Measurements from ENCODE around the gene DLX4.

- TF ChIP-seq JUN (CRISPR knock-in tag; IDR thresholded peaks at IDR 0.05) (no peak), CREM (CRISPR knock-in tag; IDR thresholded peaks at IDR 0.05) (no peak), CTCF (IDR thresholded peaks at IDR 0.05) (no peak), ZNF138 (CRISPR knock-in tag; conservative IDR thresholded peaks at IDR 0.05) (no peak), E2F5 (CRISPR knock-in tag; IDR thresholded peaks at IDR 0.05) (no peak), NFYB (CRISPR knock-in tag; conservative IDR thresholded peaks at IDR 0.05; ENCODE audit: low read depth) (no peak), ZNF532 (CRISPR knock-in tag; IDR thresholded peaks at IDR 0.05; ENCODE audit: borderline replicate concordance) (no peak), ZNF232 (CRISPR knock-in tag; IDR thresholded peaks at IDR 0.05) (no peak), CREB1 (CRISPR knock-in tag; IDR thresholded peaks at IDR 0.05) (no peak), PREB (CRISPR knock-in tag; IDR thresholded peaks at IDR 0.05; ENCODE audit: borderline replicate concordance) (no peak), ZNF281 (CRISPR knock-in tag; IDR thresholded peaks at IDR 0.05) (no peak), MLX (CRISPR knock-in tag; IDR thresholded peaks at IDR 0.05) (no peak), MAX (CRISPR knock-in tag; IDR thresholded peaks at IDR 0.05) (no peak), CBFB (CRISPR knock-in tag; IDR thresholded peaks at IDR 0.05; ENCODE audit: low read depth) (no peak)
Measured at GRCh38 chr17:49941427-49941826, 27.6 kb upstream of the DLX4 start.
